GM23338 (cell line): ENCODE measurements around the gene ABHD17A. TPM values are rescaled to one million over a fixed set of nuclear protein-coding genes. Genes with fewer than 3 reads are reported as not detected.
A peak's percentile ranks its signal among the peaks of the same experiment; 100 is the strongest.

ENCODE experiments used
- ATAC-seq: fragments of 200-7000 bp; cut with Tn5 transposase; 3 replicates; pipeline ENCODE4 v1.9.1; 2020
- DNase-seq: peaks from one replicate; pipeline ENCODE4 v3.0.0-alpha.2; 2015; ENCODE audit warnings: low spot score
- H2AFZ ChIP-seq: fragments of 200-600 bp; sonication (generic); 2 replicates; pipeline ENCODE4 v1.8.0; 2016; ENCODE audit warnings: antibody characterized with exemption, mild to moderate bottlenecking, moderate library complexity
- H3F3A ChIP-seq: fragments of 200-600 bp; sonication (generic); replicated peaks from 2 replicates; pipeline ENCODE4 v1.8.0; 2017; ENCODE audit warnings: antibody characterized with exemption, mixed run types, low read depth
- H3K27ac ChIP-seq: fragments of 200-600 bp; sonication (generic); 2 replicates; pipeline ENCODE4 v1.6.1; 2016; ENCODE audit warnings: low read depth
- H3K27me3 ChIP-seq: fragments of 200-600 bp; sonication (generic); 2 replicates; pipeline ENCODE4 v1.8.0; 2016; ENCODE audit warnings: mild to moderate bottlenecking, mixed run types, moderate library complexity; ENCODE audit not compliant: insufficient read depth
- H3K36me3 ChIP-seq: fragments of 200-600 bp; sonication (generic); 2 replicates; pipeline ENCODE4 v1.8.0; 2016; ENCODE audit warnings: mild to moderate bottlenecking; ENCODE audit not compliant: insufficient read depth
- H3K4me1 ChIP-seq: fragments of 200-600 bp; sonication (generic); 2 replicates; pipeline ENCODE4 v1.8.0; 2016; ENCODE audit warnings: mild to moderate bottlenecking, moderate library complexity; ENCODE audit not compliant: insufficient read depth
- H3K4me2 ChIP-seq: fragments of 200-600 bp; sonication (generic); 2 replicates; pipeline ENCODE4 v1.7.1; 2017; ENCODE audit warnings: mixed run types
- H3K4me3 ChIP-seq: fragments of 200-600 bp; sonication (generic); 2 replicates; pipeline ENCODE4 v1.6.1; 2016; ENCODE audit warnings: mixed run types
- H3K79me2 ChIP-seq: fragments of 200-600 bp; sonication (generic); replicated peaks from 2 replicates; pipeline ENCODE4 v1.8.0; 2017; ENCODE audit warnings: mild to moderate bottlenecking; ENCODE audit not compliant: insufficient read depth
- H3K9me2 ChIP-seq: fragments of 200-600 bp; sonication (generic); 2 replicates; pipeline ENCODE4 v1.8.0; 2017; ENCODE audit not compliant: insufficient read depth
- H4K20me1 ChIP-seq: fragments of 200-600 bp; sonication (generic); replicated peaks from 2 replicates; pipeline ENCODE4 v1.8.0; 2017; ENCODE audit warnings: mild to moderate bottlenecking; ENCODE audit not compliant: insufficient read depth
- H3K27ac Mint-ChIP-seq: 2 replicates; pipeline ENCODE4 v1.8.0; 2020; ENCODE audit warnings: inconsistent platforms, mild to moderate bottlenecking, moderate library complexity, mixed read lengths
- H3K27me3 Mint-ChIP-seq: 3 replicates; pipeline ENCODE4 v1.8.0; 2022; ENCODE audit warnings: low read depth, mild to moderate bottlenecking, moderate library complexity, mixed read lengths, inconsistent platforms; ENCODE audit not compliant: insufficient read depth, poor library complexity
- H3K36me3 Mint-ChIP-seq: 3 replicates; pipeline ENCODE4 v1.8.0; 2021; ENCODE audit warnings: low read depth, mild to moderate bottlenecking, inconsistent platforms, moderate library complexity, mixed read lengths
- H3K4me1 Mint-ChIP-seq: 3 replicates; pipeline ENCODE4 v1.8.0; 2020; ENCODE audit warnings: mild to moderate bottlenecking, inconsistent platforms, mixed read lengths
- H3K4me3 Mint-ChIP-seq: 3 replicates; pipeline ENCODE4 v1.8.0; 2021; ENCODE audit warnings: moderate library complexity, mild to moderate bottlenecking, inconsistent platforms, mixed read lengths
- H3K9me3 Mint-ChIP-seq: 3 replicates; pipeline ENCODE4 v1.8.0; 2020; ENCODE audit warnings: moderate library complexity, mild to moderate bottlenecking, inconsistent platforms, mixed read lengths
- CREB1 ChIP-seq: fragments of 250-450 bp; sonication (Bioruptor Pico); IDR thresholded peaks from 2 replicates; pipeline ENCODE4 v1.5.0; 2020; ENCODE audit warnings: low read depth, mild to moderate bottlenecking, moderate library complexity
- CTCF ChIP-seq, 2 experiments: fragments of 200-600 bp in 1 of 2; sonication (generic) in 1 of 2; conservative IDR thresholded peaks; 2 replicates each; pipeline versions ENCODE4 v1.5.1 to v1.6.1; 2016 to 2017; ENCODE audit warnings: antibody characterized with exemption in 2 of 2, low read depth in 2 of 2, mild to moderate bottlenecking in 2 of 2, moderate library complexity in 1 of 2
- ETS1 ChIP-seq: IDR thresholded peaks from 2 replicates; pipeline ENCODE4 v1.6.1; 2016; ENCODE audit warnings: antibody characterized with exemption
- EZH2 ChIP-seq: fragments of 200-600 bp; sonication (generic); IDR thresholded peaks from one replicate; pipeline ENCODE4 v1.8.0; 2017; ENCODE audit warnings: antibody characterized with exemption, mild to moderate bottlenecking, low read depth; ENCODE audit not compliant: unreplicated experiment
- EZH2phosphoT487 ChIP-seq: fragments of 200-600 bp; sonication (generic); IDR thresholded peaks from one replicate; pipeline ENCODE4 v1.8.1; 2018; ENCODE audit warnings: antibody characterized with exemption; ENCODE audit not compliant: unreplicated experiment
- JUNB ChIP-seq: IDR thresholded peaks from one replicate; pipeline ENCODE4 v1.6.1; 2016; ENCODE audit warnings: antibody characterized with exemption; ENCODE audit not compliant: unreplicated experiment
- NANOG ChIP-seq: IDR thresholded peaks from 2 replicates; pipeline ENCODE4 v1.6.1; 2016; ENCODE audit warnings: antibody characterized with exemption, borderline replicate concordance
- POLR2AphosphoS5 ChIP-seq: IDR thresholded peaks from 2 replicates; pipeline ENCODE4 v1.6.1; 2016; ENCODE audit warnings: antibody characterized with exemption, low read depth
- REST ChIP-seq: IDR thresholded peaks from one replicate; pipeline ENCODE4 v1.6.1; 2018; ENCODE audit warnings: antibody characterized with exemption; ENCODE audit not compliant: unreplicated experiment
- STAT1 ChIP-seq: IDR thresholded peaks from one replicate; pipeline ENCODE4 v1.6.1; 2016; ENCODE audit warnings: antibody characterized with exemption; ENCODE audit not compliant: unreplicated experiment
- ZNF114 ChIP-seq: fragments of 250-450 bp; sonication (Bioruptor Pico); IDR thresholded peaks from 2 replicates; pipeline ENCODE4 v1.5.0; 2020; ENCODE audit warnings: mild to moderate bottlenecking, moderate library complexity
- ZNF331 ChIP-seq: fragments of 250-450 bp; sonication (Bioruptor Pico); IDR thresholded peaks from 2 replicates; pipeline ENCODE4 v1.5.0; 2020; ENCODE audit warnings: low read depth, mild to moderate bottlenecking, moderate library complexity
- ZNF462 ChIP-seq: fragments of 250-450 bp; sonication (Bioruptor Pico); IDR thresholded peaks from 2 replicates; pipeline ENCODE4 v1.5.0; 2020; ENCODE audit warnings: mild to moderate bottlenecking, moderate library complexity
- polyA plus RNA-seq: library from polyadenylated mRNA; unstranded; fragments of >200 nt; fragmentation: Nextera tagmentation; extraction: Ambion mirVana; gene quantifications from 2 replicates; pipeline ENCODE4 v1.2.1, GENCODE V29; 2016
- total RNA-seq: library from RNA; depleted of rRNA; stranded (reverse); fragments of >200 nt; shearing (Covaris generic); gene quantifications from 2 replicates; pipeline ENCODE4 v1.2.3, GENCODE V29; 2014

The ABHD17A gene
- total and polyA plus RNA-seq, 2 experiments from 2014 or later = 34.2 to 99.9 TPM

GRCh38 chr19:1904860-1905109, 19.5 kb upstream of the ABHD17A start (continued):
- TF ChIP-seq ZNF462 (CRISPR knock-in tag) (no peak), EZH2 (no peak), JUNB (no peak), EZH2phosphoT487 (no peak)

- Histone ChIP-seq H3K4me2 (no peak overlapping the region), H3K79me2 (peaks cover 23% of the 10 kb centered on the region), H3K27me3 (no peaks in the 10 kb centered on the region), H3K27ac (peak overlapping the region; percentile 20; the same call in 1 of the 2 replicates), H3K4me1 (peaks cover 12% of the 10 kb centered on the region), H3K36me3 (no peaks in the 10 kb centered on the region), H3F3A (peaks cover 20% of the 10 kb centered on the region), H2AFZ (no peak overlapping the region), H3K4me3 (no peak overlapping the region), H4K20me1 (peaks cover 7% of the 10 kb centered on the region), H3K9me2 (no peaks in the 10 kb centered on the region)
- DNase-seq (no peak), ATAC-seq (no peak)
- peaks cover 9% of the 10 kb centered on the region for H3K36me3 Mint-ChIP-seq
- peak overlapping the region; percentile 80 for H3K27ac Mint-ChIP-seq
- H3K9me3 Mint-ChIP-seq = peaks cover 4% of the 10 kb centered on the region; the same call in 1 of the 3 replicates
- H3K4me1 Mint-ChIP-seq = peaks cover 21% of the 10 kb centered on the region
- H3K4me3 Mint-ChIP-seq = no peak overlapping the region
- H3K27me3 Mint-ChIP-seq = peaks cover 24% of the 10 kb centered on the region
- TF ChIP-seq NANOG (no peak), EZH2phosphoT487 (no peak), EZH2 (no peak), POLR2AphosphoS5 (no peak), JUNB (no peak), REST (no peak), ETS1 (no peak), ZNF331 (CRISPR knock-in tag) (no peak), STAT1 (no peak), CREB1 (CRISPR knock-in tag) (no peak), ZNF114 (CRISPR knock-in tag) (no peak), CTCF (conservative IDR thresholded peaks at IDR 0.05; ENCODE audit: low read depth in 2 of 2) (no peak)
These were observed 17.6 kb upstream of the ABHD17A start for GRCh38 chr19:1902923-1903322.
